KMS-11 (cell line): Measurements from ENCODE around the gene NIPBL.

ENCODE experiments used
- H2AFZ ChIP-seq: fragments of 200-600 bp; sonication (generic); 2 replicates; pipeline ENCODE4 v1.6.1; 2016; ENCODE audit warnings: antibody characterized with exemption, mixed run types, low read depth
- H3K27ac ChIP-seq: fragments of 200-600 bp; sonication (generic); 2 replicates; pipeline ENCODE4 v1.6.1; 2016; ENCODE audit warnings: mild to moderate bottlenecking, mixed run types
- H3K27me3 ChIP-seq: fragments of 200-600 bp; sonication (generic); 2 replicates; pipeline ENCODE4 v1.6.1; 2017; ENCODE audit warnings: mild to moderate bottlenecking, low read depth, mixed run types, moderate library complexity; ENCODE audit not compliant: insufficient read depth
- H3K36me3 ChIP-seq: fragments of 200-600 bp; sonication (generic); 2 replicates; pipeline ENCODE4 v1.6.1; 2017; ENCODE audit warnings: mild to moderate bottlenecking, mixed run types; ENCODE audit not compliant: insufficient read depth
- H3K4me1 ChIP-seq: fragments of 200-600 bp; sonication (generic); 2 replicates; pipeline ENCODE4 v1.6.1; 2016; ENCODE audit warnings: mild to moderate bottlenecking, low read depth, mixed run types; ENCODE audit not compliant: poor library complexity, severe bottlenecking
- H3K4me2 ChIP-seq: fragments of 200-600 bp; sonication (generic); 2 replicates; pipeline ENCODE4 v1.7.0; 2016; ENCODE audit warnings: mild to moderate bottlenecking, mixed run types
- H3K4me3 ChIP-seq: fragments of 200-600 bp; sonication (generic); IDR thresholded peaks from 2 replicates; pipeline ENCODE4 v1.6.1; 2017; ENCODE audit warnings: low read depth, low read length, mixed read lengths; ENCODE audit not compliant: insufficient read depth
- H3K79me2 ChIP-seq: fragments of 200-600 bp; sonication (generic); 2 replicates; pipeline ENCODE4 v1.6.1; 2016; ENCODE audit warnings: low read depth, mixed run types; ENCODE audit not compliant: insufficient read depth
- H3K9ac ChIP-seq: fragments of 200-600 bp; sonication (generic); 2 replicates; pipeline ENCODE4 v1.6.1; 2016; ENCODE audit warnings: mild to moderate bottlenecking, mixed run types
- H4K20me1 ChIP-seq: fragments of 200-600 bp; sonication (generic); 2 replicates; pipeline ENCODE4 v1.6.1; 2016; ENCODE audit warnings: mild to moderate bottlenecking, mixed run types; ENCODE audit not compliant: insufficient read depth
- TF ChIP-seq, protein P1 (sequence below): fragments of 200-600 bp; sonication (generic); conservative IDR thresholded peaks from 2 replicates; pipeline ENCODE4 v1.6.1; 2017; ENCODE audit warnings: low read depth, mild to moderate bottlenecking, antibody characterized with exemption, low read length, moderate library complexity, mixed read lengths

The NIPBL gene

DNA sequence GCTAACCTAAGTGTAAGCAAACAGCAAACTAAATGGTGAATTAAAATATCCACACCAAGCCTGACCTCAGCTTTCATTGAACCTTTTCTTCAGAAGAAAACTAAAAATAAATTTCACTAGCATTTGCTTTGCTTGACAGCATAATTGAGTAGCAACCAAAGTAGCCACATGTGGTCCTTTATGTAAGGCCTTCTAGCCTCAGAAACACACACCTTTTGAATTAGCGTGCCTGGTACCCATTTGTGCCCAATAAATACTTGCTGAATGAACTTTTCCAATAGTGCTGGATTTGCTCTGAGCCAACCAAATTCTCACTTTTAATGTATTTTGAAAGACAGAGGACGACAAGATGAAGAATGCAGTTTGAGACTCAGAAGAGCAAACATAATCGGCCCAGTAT is 2.1 kb upstream of the NIPBL start:
- H3K27ac ChIP-seq, result peak overlapping the region; percentile 96; the same call in 1 of the 2 replicates
- peak overlapping the region; percentile 92; the same call in 1 of the 2 replicates for H3K9ac ChIP-seq
- peaks cover 44% of the 10 kb centered on the region for H3K4me1 ChIP-seq
- 0 out of 2 replicates have a peak overlapping the region, but pooled peaks have one; percentile 89 for H2AFZ ChIP-seq
- no peak overlapping the region for H3K4me3 ChIP-seq
- no peaks in the 10 kb centered on the region for H3K36me3 ChIP-seq
- TF ChIP-seq, protein P1, sequence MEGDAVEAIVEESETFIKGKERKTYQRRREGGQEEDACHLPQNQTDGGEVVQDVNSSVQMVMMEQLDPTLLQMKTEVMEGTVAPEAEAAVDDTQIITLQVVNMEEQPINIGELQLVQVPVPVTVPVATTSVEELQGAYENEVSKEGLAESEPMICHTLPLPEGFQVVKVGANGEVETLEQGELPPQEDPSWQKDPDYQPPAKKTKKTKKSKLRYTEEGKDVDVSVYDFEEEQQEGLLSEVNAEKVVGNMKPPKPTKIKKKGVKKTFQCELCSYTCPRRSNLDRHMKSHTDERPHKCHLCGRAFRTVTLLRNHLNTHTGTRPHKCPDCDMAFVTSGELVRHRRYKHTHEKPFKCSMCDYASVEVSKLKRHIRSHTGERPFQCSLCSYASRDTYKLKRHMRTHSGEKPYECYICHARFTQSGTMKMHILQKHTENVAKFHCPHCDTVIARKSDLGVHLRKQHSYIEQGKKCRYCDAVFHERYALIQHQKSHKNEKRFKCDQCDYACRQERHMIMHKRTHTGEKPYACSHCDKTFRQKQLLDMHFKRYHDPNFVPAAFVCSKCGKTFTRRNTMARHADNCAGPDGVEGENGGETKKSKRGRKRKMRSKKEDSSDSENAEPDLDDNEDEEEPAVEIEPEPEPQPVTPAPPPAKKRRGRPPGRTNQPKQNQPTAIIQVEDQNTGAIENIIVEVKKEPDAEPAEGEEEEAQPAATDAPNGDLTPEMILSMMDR, result no peak
- H4K20me1 ChIP-seq, result peaks cover 15% of the 10 kb centered on the region
- no peaks in the 10 kb centered on the region for H3K27me3 ChIP-seq
- H3K79me2 ChIP-seq, result peaks cover 73% of the 10 kb centered on the region
- peak overlapping the region; percentile 75 for H3K4me2 ChIP-seq

DNA sequence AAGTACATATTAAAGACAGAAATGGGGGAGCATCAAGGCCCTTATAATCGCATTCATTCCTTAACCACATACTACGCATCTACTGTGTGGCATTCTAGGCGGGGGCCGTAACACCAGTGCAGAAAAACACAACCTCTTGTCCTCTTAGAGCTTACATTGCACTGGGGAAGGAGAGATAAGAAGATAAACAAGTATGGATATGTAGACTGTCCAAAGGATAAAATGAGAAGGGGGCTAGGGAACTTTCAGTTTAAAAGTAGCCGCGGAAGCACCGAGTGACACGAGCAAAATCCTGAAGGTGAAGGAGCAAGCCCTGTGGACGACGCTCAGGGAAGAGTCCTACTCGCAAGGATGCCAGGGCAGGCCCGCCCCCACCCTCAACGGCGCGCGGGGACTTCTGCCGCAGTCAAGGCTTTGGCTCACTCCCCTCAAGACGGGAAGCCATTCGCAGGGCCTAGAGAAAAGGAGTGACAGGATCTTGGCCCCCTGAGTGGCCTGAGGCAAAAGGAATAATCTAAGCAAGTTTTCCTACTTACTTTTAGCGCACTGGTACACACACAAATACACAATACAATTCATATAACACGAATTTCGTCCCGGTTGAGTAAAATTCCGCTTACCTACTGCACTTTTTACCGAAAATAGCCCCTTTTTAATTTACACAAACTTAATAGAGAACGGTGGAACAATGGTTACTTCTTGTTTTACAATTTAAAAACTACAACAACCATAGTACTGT is 1.3 kb upstream of the NIPBL start:
- no peaks in the 10 kb centered on the region for H3K36me3 ChIP-seq
- TF ChIP-seq, protein P1, result no peak
- H3K79me2 ChIP-seq, result peaks cover 81% of the 10 kb centered on the region
- peak overlapping the region; percentile 89; the same call in 1 of the 2 replicates for H2AFZ ChIP-seq
- peak overlapping the region; percentile 92; the same call in 1 of the 2 replicates for H3K9ac ChIP-seq
- H3K4me1 ChIP-seq, result peaks cover 47% of the 10 kb centered on the region
- H3K27me3 ChIP-seq, result no peaks in the 10 kb centered on the region
- peak overlapping the region; percentile 75 for H3K4me2 ChIP-seq
- H4K20me1 ChIP-seq, result peaks cover 21% of the 10 kb centered on the region
- no peak overlapping the region for H3K4me3 ChIP-seq
- peak overlapping the region; percentile 96 for H3K27ac ChIP-seq

DNA sequence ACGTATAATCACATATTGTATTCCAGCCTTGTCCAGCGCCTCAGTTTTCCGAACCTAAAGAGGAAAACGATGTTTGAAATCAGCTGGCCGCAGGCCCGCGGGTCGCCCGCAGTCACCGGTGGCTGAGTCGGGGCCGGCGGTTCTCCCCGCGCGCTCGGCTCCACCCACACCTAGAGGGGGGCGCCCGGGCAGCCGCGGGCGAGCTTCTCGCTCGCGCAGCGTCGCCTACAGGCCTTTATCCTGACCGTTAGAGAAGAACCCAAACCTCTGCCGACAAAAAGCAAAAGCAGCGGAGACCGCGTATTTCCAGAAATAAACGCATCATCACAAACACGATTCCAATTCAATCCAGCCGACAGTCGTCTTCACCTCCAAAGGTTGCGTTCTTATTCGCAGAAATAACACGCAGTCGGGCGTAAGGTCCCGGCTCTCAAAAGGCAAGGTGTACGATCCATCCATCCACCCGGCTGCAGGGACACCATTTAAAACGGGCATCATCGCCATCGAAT is 725 bp upstream of the NIPBL start:
- H3K4me1 ChIP-seq, result peaks cover 49% of the 10 kb centered on the region
- H3K79me2 ChIP-seq, result peaks cover 87% of the 10 kb centered on the region
- no peaks in the 10 kb centered on the region for H3K27me3 ChIP-seq
- H4K20me1 ChIP-seq, result peaks cover 28% of the 10 kb centered on the region
- H3K9ac ChIP-seq, result peak overlapping the region; percentile 92
- H3K27ac ChIP-seq, result peak overlapping the region; percentile 96
- H3K36me3 ChIP-seq, result no peaks in the 10 kb centered on the region
- peak overlapping the region; percentile 75 for H3K4me2 ChIP-seq
- peak overlapping the region; percentile 89 for H2AFZ ChIP-seq
- no peak overlapping the region for H3K4me3 ChIP-seq
- TF ChIP-seq, protein P1, result peak; percentile 38

GRCh38 chr5:36876965-36877666 is 547 bp downstream of the NIPBL start:
- Histone ChIP-seq H3K36me3 (no peaks in the 10 kb centered on the region), H3K27ac (peak overlapping the region; percentile 96), H3K4me2 (peak overlapping the region; percentile 98), H3K9ac (peak overlapping the region; percentile 92), H3K4me3 (no peak overlapping the region), H2AFZ (peak overlapping the region; percentile 53; the same call in 1 of the 2 replicates), H3K27me3 (no peaks in the 10 kb centered on the region), H3K4me1 (peaks cover 53% of the 10 kb centered on the region), H4K20me1 (peaks cover 40% of the 10 kb centered on the region), H3K79me2 (peaks cover 96% of the 10 kb centered on the region)
- TF ChIP-seq, protein P1, result no peak
